Measurements from ENCODE around the gene METTL17. TPM values are rescaled to one million over a fixed set of nuclear protein-coding genes. Genes with fewer than 3 reads are reported as not detected.

The METTL17 gene
- total RNA-seq, 1 experiment from 2014 or later = 100 TPM

DNA sequence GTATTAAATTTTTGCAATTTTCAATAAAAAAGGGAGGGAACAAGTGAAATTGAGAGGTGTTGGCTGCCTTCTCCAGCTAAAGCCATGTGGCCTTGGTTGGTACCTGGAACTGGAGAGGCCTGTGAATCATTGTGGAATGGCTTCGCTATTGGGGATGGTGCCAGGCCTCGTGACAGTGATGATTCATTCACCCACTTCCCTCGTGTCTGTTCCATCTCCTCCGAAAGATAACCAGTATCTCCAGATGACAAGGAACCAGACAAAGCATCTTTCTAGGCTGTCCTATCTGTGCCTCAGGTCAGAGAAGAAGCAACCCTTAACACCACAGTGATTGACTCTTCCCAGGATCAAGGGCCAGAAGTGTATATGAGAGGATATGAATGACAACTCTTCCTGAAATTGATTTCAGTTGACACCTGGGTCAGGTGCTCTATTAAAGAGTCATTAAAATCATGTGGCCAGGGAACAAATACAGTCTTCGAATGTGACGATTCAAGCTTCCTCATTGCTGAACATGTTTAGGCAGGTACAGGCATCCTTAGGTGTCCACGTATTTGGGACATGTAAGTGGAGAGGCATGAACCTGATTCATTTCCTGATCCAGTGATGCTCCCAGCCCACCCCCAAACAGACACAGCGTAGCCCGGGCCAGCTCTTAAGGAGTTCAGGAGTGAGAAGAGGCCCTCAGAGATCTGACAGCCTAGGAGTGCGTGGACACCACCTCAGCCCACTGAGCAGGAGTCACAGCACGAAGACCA, 52.1 kb downstream of the METTL17 start, which contains the start of gene RNASE7:
TSS of gene RNASE7 (plus strand) at position 687 of the 758 bp plus-strand sequence. CDS start 631 bp downstream, outside the sequence.
- DNase-seq (ENCODE audit: low read depth) = peak; percentile 74

DNA sequence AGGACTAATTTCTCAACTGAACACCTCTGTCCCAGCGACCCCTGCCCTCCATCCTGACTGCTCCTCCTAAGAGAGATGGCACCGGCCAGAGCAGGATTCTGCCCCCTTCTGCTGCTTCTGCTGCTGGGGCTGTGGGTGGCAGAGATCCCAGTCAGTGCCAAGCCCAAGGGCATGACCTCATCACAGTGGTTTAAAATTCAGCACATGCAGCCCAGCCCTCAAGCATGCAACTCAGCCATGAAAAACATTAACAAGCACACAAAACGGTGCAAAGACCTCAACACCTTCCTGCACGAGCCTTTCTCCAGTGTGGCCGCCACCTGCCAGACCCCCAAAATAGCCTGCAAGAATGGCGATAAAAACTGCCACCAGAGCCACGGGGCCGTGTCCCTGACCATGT, 53.1 kb downstream of the METTL17 start:
- no peak for DNase-seq (ENCODE audit: low read depth)

DNA sequence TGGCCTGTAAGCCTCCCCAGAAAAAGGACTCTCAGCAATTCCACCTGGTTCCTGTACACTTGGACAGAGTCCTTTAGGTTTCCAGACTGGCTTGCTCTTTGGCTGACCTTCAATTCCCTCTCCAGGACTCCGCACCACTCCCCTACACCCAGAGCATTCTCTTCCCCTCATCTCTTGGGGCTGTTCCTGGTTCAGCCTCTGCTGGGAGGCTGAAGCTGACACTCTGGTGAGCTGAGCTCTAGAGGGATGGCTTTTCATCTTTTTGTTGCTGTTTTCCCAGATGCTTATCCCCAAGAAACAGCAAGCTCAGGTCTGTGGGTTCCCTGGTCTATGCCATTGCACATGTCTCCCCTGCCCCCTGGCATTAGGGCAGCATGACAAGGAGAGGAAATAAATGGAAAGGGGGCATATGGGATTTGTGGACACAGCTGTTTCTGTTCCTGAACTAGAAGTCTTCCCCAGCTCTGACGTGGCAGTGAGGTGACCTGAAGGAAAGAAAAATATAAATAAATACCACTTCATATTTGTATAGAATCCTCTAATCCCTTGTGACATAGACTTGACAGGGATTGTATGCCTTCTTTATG, 53.7 kb downstream of the METTL17 start:
- no peak for DNase-seq (ENCODE audit: low read depth)

DNA sequence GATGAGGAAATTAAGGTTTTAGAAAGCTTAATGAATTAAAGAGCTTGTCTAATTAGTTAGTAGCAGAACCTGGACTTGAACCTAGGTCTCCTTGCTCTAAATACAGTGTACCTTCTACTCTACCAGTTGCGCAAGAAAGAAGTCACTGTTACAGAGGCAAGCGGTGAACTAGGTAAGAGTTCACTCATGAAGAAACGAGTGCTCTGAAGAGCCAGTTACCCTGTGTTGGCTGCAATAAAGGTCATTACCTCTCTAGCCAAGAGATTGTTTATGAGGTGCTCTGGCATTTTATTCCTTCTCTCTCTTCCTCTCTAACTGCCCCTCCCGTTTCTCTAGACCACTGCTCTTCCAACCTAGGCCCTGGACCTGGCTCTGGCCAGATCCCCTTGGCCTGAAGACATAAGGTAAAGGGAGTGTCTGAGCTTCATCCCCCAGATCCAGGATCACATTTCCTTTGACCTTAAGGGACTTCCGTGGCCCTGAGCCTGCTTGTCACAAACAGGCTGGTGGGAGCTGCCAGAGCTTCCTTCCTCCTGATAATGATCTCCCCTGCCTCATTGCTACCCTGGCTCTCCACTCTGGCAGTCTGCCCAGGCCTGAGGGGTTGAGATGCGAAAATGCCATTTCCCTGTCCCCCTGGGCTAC, 54.3 kb downstream of the METTL17 start:
- no peak for DNase-seq (ENCODE audit: low read depth)

Small RNAs within 50 kb of the gene (small RNA-seq; reads per million reads assigned to genes)
- gene RN7SL189P = not detected

Other genes with a start within 250 kb of the METTL17 start
- gene EDDM3A, start 244.1 kb upstream of the METTL17 start, total RNA-seq (2014; rRNA removed; shearing (Covaris generic)) = not detected in 2 replicates
- not detected in 2 replicates for gene EDDM3B, start 221.6 kb upstream of the METTL17 start, total RNA-seq (2014; rRNA removed; shearing (Covaris generic))
- gene RNASE6, start 208.7 kb upstream of the METTL17 start, total RNA-seq (2014; rRNA removed; shearing (Covaris generic)) = not detected in 2 replicates
- gene RNASE1, start 187.1 kb upstream of the METTL17 start, total RNA-seq (2014; rRNA removed; shearing (Covaris generic)) = 1.0 and 1.1 TPM in 2 replicates
- not detected in 2 replicates for gene RNASE3, start 98.6 kb upstream of the METTL17 start, total RNA-seq (2014; rRNA removed; shearing (Covaris generic))
- gene RNASE2, start 34.5 kb upstream of the METTL17 start, total RNA-seq (2014; rRNA removed; shearing (Covaris generic)) = not detected in 2 replicates
- 0.05 TPM in 1 of 2 replicates, not detected in the other for gene SLC39A2, start 9.3 kb downstream of the METTL17 start, total RNA-seq (2014; rRNA removed; shearing (Covaris generic))
- 13.1 and 16.9 TPM in 2 replicates for gene NDRG2, start 35.1 kb downstream of the METTL17 start, total RNA-seq (2014; rRNA removed; shearing (Covaris generic))
- gene TPPP2, start 40.2 kb downstream of the METTL17 start, total RNA-seq (2014; rRNA removed; shearing (Covaris generic)) = not detected in 2 replicates
- gene RNASE13, start 44.8 kb downstream of the METTL17 start, total RNA-seq (2014; rRNA removed; shearing (Covaris generic)) = not detected in 2 replicates
- gene RNASE7, start 52.4 kb downstream of the METTL17 start, total RNA-seq (2014; rRNA removed; shearing (Covaris generic)) = 0.43 TPM in 1 of 2 replicates, not detected in the other
- not detected in 2 replicates for gene RNASE8, start 67.8 kb downstream of the METTL17 start, total RNA-seq (2014; rRNA removed; shearing (Covaris generic))
- gene ARHGEF40, start 80.3 kb downstream of the METTL17 start, total RNA-seq (2014; rRNA removed; shearing (Covaris generic)) = 16.5 and 18.8 TPM in 2 replicates
- gene ZNF219, start 108.7 kb downstream of the METTL17 start, total RNA-seq (2014; rRNA removed; shearing (Covaris generic)) = 15.0 and 18.7 TPM in 2 replicates
- 0.50 TPM in 1 of 2 replicates, not detected in the other for gene TMEM253, start 111.1 kb downstream of the METTL17 start, total RNA-seq (2014; rRNA removed; shearing (Covaris generic))
- not detected in 2 replicates for gene OR5AU1, start 166.1 kb downstream of the METTL17 start, total RNA-seq (2014; rRNA removed; shearing (Covaris generic))